T-helper 22 cell (primary cell): ENCODE measurements around the gene CD55.

Source experiments
- DNase-seq: peaks from one replicate; pipeline ENCODE4 v3.0.0-alpha.2; 2020; ENCODE audit warnings: low read depth

CD55 gene

GRCh38 chr1:207321079-207321789 is at the start of gene CD55:
Gene CD55, plus strand, starts transcription at chr1:207321678. Its CDS starts 88 bp downstream, at chr1:207321766.
- DNase-seq = peak; percentile 100

DNA sequence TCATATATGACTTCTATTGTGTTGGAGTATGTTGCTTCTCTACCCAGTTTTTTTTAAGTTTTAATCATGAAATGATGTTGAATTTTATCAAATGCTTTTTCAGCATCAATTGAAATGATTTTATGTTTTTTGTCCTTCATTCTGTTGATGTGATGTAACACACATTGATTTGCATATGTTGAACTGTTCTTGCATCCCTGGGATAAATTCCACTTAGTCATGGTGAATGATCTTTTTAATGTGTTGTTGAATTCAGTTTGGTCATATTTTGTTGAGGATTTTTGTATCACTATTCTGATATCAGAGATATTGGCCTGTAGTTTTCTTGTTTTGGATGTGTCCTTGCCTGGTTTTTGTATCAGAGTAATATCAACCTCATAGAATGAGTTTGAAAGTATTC is 46.6 kb upstream of the CD55 start:
- no peak for DNase-seq

GRCh38 chr1:207276465-207276864 is 45.0 kb upstream of the CD55 start:
- no peak for DNase-seq

GRCh38 chr1:207277241-207277640 is 44.2 kb upstream of the CD55 start:
- no peak for DNase-seq

DNA sequence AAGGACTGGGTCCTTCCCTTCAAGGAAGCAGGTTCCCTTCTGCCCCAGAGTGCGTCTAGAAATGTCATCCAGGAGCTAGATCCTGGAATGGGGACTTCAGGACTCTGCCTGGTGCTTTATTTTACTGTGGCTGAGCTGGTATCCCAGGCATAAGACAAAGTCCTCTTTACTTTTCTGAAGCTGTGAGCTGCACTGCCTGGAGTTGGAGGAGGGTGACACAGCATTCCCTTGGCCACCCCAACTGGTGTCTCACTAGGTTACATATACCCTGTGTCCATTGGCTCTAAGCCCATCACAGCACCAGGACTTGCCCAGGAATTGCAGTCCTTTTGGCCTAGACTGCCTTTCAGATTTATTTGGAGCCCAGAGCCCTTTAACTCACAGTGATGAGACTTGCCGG is 41.8 kb upstream of the CD55 start:
- no peak for DNase-seq

- no peak for DNase-seq
Measured at GRCh38 chr1:207280706-207281105, 40.8 kb upstream of the CD55 start.

GRCh38 chr1:207282058-207282457 is 39.4 kb upstream of the CD55 start:
- no peak for DNase-seq

DNA sequence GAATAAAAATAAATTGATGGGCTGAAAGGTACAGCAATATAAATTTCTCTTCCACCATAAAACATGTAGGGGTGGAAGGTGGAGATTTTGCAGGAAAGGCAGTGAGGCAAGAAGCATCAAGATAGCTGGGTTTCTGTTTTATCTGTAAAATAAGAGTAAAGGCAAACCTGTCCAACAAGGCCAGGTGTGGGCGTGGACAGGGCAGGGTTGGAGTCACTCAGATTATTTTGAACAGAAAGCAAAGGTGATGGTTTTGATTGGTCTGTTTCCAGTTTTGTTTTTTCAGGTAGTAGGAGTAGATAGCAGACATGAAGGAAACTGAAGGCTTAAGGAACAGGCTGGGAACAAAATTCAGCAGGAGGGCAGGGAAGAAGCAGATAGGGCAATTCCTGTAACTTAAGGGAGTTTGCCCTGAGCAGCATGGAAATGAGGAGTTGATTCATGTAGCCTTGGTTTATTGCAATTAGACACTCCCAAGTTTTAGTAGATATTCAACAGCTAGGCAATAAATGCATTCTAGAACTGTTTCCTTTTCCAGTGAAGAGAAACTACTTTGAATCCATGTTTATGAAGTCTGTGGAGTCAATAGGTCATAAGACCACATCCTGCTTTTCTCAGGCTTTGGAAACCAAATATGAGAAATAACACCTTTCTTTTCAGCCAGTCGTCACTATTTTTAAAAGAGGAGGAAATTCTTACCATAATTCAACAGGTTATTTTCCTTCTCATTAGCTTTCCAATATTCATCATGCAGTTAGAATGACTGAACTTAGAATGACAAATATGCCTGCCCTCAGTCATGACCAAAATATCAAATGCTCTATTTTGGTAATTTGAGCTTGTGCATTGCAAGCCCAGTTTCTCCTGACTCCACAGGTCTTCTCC is 38.7 kb upstream of the CD55 start:
- DNase-seq = no peak

DNA sequence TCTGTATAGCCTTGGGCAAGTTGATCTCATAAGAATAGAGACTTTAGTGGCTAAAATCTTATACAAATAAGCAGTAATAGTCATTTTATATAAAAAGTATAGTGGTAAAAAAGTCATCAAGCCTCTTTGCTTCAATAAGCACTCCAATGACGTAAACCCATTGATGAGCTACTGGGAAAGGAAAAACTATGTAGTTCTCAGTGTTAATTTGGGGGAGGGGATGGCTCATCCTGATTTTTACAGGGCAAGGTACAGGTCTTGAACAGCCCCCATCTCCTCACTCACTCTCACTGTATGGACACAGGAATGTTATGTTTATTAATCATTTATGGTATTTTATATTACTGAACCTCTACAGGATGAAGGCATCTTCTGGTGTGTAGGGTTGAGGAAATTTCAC is 38.1 kb upstream of the CD55 start:
- DNase-seq = no peak

DNA sequence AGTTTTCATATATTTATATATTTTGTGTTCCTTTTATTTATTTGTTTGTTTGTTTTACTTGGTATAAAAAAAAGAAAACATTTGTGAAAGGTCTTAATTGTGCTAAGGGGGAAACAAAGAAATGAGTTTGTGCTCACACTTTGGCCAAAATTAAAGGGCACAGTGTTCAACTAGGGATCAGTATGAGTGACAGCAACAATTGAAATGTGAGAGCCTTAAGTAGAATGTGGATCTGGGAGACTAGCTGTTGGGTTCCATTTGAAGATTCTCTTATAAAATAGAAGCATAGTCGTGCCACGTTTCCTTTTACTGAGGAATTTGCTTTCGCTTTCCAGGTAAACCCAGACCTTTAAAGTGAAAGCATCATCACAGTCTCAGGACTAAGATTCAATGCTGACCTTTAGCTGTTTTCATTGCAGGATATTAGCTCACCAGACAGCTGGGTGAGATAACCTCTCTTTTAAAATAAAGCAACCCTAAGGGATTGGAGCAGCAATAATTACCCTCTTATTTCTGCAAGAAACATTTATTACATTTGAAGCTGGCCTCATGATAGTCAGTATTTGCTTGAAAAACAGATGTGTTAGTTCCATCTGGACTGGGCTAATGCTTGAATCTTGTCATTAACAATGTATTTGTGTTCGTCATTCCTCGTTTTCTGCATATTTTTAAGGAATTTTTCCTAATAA is 37.1 kb upstream of the CD55 start:
- DNase-seq = no peak

DNA sequence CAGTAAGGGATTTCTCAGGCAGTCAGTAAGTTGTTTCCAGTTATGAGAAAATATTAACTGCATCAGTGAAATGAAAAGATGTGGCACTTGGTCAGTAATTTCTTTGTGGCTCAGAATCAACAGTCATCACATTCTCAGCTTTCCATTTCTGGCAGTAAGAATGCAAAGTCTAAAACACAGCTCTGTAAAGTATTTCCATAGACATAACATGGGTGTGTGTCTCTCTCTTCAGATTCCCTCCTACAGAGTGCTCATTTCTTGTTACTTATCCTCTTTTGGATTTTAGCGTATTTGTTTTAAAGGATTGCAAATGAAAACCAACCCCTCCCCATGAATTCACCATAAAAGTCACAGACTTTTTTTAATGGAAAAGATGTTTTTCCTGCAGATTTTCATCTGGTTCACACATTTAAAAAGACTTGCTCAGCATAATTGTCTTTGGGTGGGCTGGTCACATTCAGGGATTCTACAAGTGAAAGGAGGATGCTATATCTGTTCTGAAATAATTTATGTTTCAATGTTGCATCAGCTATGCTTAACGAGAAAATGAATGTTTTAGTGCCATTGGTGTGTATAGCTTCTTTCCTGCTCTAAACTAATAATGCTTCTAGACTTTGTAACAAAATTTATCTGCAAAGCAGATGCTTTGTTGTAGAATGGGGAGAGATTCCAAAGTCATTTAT is 34.6 kb upstream of the CD55 start:
- DNase-seq = no peak

GRCh38 chr1:207288315-207288714 is 33.2 kb upstream of the CD55 start:
- DNase-seq = no peak

GRCh38 chr1:207289756-207290155 is 31.7 kb upstream of the CD55 start:
- DNase-seq = no peak

GRCh38 chr1:207291723-207292122 is 29.8 kb upstream of the CD55 start:
- DNase-seq = no peak

DNA sequence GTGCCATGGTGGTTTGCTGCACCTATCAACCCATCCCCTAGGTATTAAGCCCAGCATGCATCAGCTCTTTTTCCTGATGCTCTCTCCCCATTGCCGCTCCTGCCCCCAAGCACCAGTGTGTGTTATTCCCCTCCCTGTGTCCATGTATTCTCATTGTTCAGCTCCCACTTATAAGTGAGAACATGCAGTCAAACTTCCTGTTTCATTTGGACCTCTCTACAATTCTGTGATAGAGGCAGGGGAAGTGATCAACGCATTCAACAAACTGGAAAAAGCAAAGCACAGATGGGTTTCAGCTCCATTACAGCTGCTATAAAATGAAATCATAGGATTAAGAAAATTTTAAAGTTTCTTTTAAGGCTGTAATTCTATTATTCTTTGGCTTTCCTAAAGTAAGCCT is 23.3 kb upstream of the CD55 start:
- DNase-seq = no peak

- no peak for DNase-seq
Measured at GRCh38 chr1:207298636-207299398, 22.7 kb upstream of the CD55 start.

GRCh38 chr1:207300970-207301369 is 20.5 kb upstream of the CD55 start:
- DNase-seq = no peak

- no peak for DNase-seq
Measured at GRCh38 chr1:207302618-207303393, 18.7 kb upstream of the CD55 start.

- no peak for DNase-seq
Measured at GRCh38 chr1:207304710-207305488, 16.6 kb upstream of the CD55 start.

GRCh38 chr1:207305489-207305873 is 16.0 kb upstream of the CD55 start:
- no peak for DNase-seq
